ENCODE data around the gene EPHB2. TPM values are rescaled to one million over a fixed set of nuclear protein-coding genes. Genes with fewer than 3 reads are reported as not detected.

EPHB2 gene
- total and polyA plus RNA-seq, 2 donors (not counting 3 experiments of a cell fraction or from before 2014, with no cell fraction given) = 50.8 to 69.1 TPM

DNA sequence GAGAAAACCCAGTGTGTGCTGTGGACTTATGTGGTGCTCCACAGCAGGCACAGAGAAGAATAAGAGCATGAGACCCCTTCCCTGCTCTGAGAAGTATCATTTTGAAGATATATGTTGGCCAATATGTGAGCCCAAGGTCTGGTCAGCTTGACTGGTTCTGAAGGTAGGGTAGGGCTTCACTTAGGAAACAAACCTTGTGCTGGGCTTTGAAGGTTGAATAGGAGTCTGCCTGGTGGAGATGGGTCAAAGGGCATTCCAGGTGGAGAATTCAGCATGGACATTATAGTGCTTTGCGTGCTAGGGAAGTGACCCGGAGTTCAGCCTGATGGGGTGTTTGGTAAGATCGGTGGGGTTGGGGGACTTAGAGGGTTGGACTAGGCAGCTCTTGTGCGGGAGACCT is 99.1 kb downstream of the EPHB2 start:
- Histone ChIP-seq H3K27me3 (ENCODE audit: control insufficient read depth in 2 of 2, insufficient read depth in 2 of 2, low read length in 2 of 2) (no peaks in the 10 kb centered on the region), H3K9me3 (replicated peaks; ENCODE audit: control insufficient read depth, insufficient read depth, low read length) (no peaks in the 10 kb centered on the region), H3K9me1 (replicated peaks; ENCODE audit: control insufficient read depth, extremely low read depth, insufficient read depth, low read length) (no peaks in the 10 kb centered on the region), H3K4me3 (replicated peaks in 1 of 3; ENCODE audit: insufficient read depth in 1 of 3, low read depth in 1 of 3, low read length in 3 of 3) (no peak overlapping the region), H2AFZ (ENCODE audit: low read depth, low read length) (no peak overlapping the region), H4K20me1 (replicated peaks; ENCODE audit: control insufficient read depth, extremely low read depth, insufficient read depth, low read length) (no peaks in the 10 kb centered on the region), H3K79me2 (ENCODE audit: control insufficient read depth, insufficient read depth, low read length) (no peaks in the 10 kb centered on the region), H3K9ac (replicated peaks; ENCODE audit: extremely low read depth, insufficient read depth, low read length) (no peak overlapping the region), H3K4me1 (ENCODE audit: control insufficient read depth, extremely low read depth, insufficient read depth, low read length) (no peaks in the 10 kb centered on the region), H3K27ac (ENCODE audit: insufficient read depth, low read depth, low read length) (no peak overlapping the region), H3K36me3 (ENCODE audit: control insufficient read depth in 2 of 2, extremely low read depth in 1 of 2, insufficient read depth in 2 of 2, low read length in 2 of 2) (no peaks in the 10 kb centered on the region), H3K4me2 (ENCODE audit: insufficient read depth, low read length) (no peak overlapping the region)
- TF ChIP-seq, protein P1, sequence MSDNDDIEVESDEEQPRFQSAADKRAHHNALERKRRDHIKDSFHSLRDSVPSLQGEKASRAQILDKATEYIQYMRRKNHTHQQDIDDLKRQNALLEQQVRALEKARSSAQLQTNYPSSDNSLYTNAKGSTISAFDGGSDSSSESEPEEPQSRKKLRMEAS (IDR thresholded peaks at IDR 0.05; ENCODE audit: insufficient read depth, insufficient read length) = no peak
- no peak for TF ChIP-seq FOS (IDR thresholded peaks at IDR 0.05; ENCODE audit: borderline replicate concordance, insufficient read depth, low read length)
- no peak for TF ChIP-seq MYC (IDR thresholded peaks at IDR 0.05; ENCODE audit: low read depth, low read length)
- TF ChIP-seq JUN (IDR thresholded peaks at IDR 0.05; ENCODE audit: borderline replicate concordance, insufficient read depth, insufficient read length, low read depth) = no peak
- TF ChIP-seq POLR2AphosphoS5 (IDR thresholded peaks at IDR 0.05; ENCODE audit: insufficient read depth, low read depth, low read length) = no peak
- TF ChIP-seq EZH2 (IDR thresholded peaks at IDR 0.05; ENCODE audit: borderline replicate concordance, low read depth, low read length, severe bottlenecking) = no peak
- TF ChIP-seq GATA2 (IDR thresholded peaks at IDR 0.05; ENCODE audit: insufficient read depth, insufficient read length, low read depth, low read length) = no peak
- no peak for TF ChIP-seq POLR2A (IDR thresholded peaks at IDR 0.05; ENCODE audit: low read depth, low read length)
- TF ChIP-seq, protein P2, sequence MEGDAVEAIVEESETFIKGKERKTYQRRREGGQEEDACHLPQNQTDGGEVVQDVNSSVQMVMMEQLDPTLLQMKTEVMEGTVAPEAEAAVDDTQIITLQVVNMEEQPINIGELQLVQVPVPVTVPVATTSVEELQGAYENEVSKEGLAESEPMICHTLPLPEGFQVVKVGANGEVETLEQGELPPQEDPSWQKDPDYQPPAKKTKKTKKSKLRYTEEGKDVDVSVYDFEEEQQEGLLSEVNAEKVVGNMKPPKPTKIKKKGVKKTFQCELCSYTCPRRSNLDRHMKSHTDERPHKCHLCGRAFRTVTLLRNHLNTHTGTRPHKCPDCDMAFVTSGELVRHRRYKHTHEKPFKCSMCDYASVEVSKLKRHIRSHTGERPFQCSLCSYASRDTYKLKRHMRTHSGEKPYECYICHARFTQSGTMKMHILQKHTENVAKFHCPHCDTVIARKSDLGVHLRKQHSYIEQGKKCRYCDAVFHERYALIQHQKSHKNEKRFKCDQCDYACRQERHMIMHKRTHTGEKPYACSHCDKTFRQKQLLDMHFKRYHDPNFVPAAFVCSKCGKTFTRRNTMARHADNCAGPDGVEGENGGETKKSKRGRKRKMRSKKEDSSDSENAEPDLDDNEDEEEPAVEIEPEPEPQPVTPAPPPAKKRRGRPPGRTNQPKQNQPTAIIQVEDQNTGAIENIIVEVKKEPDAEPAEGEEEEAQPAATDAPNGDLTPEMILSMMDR (IDR thresholded peaks at IDR 0.05; ENCODE audit: extremely low read depth in 1 of 2, insufficient read depth in 1 of 2, low read depth in 1 of 2, low read length in 2 of 2) = no peak
- DNase-seq (ENCODE audit: low read depth, low spot score) (no peak), FAIRE-seq (no peak)
- dilution Hi-C loops (cut with MboI; ENCODE audit: extremely low pct_ligation_motif_present, low sequenced_read_pairs) (no loop called here), intact Hi-C loops (cut with micrococcal nuclease) (no loop called here)
- ChIA-PET CTCF (interaction anchor here (1.7 kb wide), 1 partner anchor 105 kb away, joined by 3 read pairs; no protein-coding TSS in a partner anchor), POLR2A (no interaction called here)
- no TSS peak for BruUV-seq (replicated peaks)
